ENCODE measurements around the gene SRSF11.
"Not testable (repeated sequence)": the region's sequence is repeated elsewhere in the genome, so short reads cannot be mapped to it uniquely, and the experiment has no call there.

Gene SRSF11

DNA sequence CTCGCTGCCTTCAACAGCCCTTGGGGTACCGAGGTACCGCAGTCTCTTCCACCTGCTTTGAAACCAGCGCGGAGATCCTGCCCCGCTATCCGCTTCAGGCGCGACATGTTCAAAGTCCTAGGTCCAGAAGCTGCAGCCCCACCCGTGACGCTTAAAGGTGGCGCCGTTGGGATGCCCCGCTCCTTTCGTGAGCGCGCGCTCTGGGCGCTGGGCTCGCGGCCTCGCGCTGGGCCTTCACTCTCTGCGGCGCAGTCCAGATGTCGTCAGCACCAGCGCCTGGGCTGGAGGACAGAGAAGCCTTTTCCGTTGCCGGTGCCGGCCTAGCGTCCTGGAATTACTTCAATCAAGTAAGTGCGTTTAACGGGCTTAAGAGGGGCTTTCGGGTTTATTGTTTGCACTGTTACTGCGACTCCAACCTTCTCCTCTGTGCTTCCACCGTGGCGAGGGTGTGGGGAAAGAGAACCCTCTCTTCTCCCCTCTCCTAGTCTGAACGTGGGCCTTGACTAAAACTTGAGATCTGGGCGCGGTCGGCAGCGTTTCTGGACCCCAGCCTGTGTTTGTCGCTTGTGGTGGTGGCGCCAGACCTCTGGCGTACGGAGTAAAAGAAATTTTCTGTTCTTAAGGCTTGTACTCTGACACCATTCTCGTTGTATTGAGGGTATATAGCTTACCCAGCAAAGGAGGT lies 15.6 kb upstream of the SRSF11 start, which contains the start of gene LRRC40:
Gene LRRC40, minus strand, starts transcription at position 146 of the 685 bp plus-strand sequence. Its CDS starts 39 bp downstream, at position 107.
- in situ Hi-C loops (cut with MboI; ENCODE audit: low sequenced_read_pairs, unreplicated experiment): no loop called here
- peak; percentile 92 for DNase-seq (ENCODE audit: low spot score)
- TF ChIP-seq CTCF (IDR thresholded peaks at IDR 0.05; ENCODE audit: borderline replicate concordance, control extremely low read depth, extremely low read depth, insufficient read depth, missing control alignments): no peak

DNA sequence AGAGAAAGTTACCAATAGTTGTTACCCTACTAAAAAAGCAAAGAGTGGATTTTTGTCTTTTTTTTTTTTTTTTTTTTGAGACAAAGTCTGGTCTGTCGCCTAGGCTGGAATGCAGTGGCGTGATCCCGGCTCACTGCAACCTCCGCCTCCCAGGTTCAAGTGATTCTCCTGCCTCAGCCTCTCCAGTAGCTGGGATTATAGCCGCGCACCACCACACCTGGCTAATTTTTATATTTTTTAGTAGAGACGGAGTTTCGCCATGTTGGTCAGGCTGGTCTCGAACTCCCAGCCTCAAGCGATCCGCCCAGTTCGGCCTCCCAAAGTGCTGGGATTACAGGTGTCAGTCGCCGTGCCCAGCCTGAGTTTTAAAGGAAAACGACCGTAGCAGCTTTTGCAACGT lies 14.3 kb upstream of the SRSF11 start:
- in situ Hi-C loops (cut with MboI; ENCODE audit: low sequenced_read_pairs, unreplicated experiment); DNase-seq (ENCODE audit: low spot score): not testable (repeated sequence)

DNA sequence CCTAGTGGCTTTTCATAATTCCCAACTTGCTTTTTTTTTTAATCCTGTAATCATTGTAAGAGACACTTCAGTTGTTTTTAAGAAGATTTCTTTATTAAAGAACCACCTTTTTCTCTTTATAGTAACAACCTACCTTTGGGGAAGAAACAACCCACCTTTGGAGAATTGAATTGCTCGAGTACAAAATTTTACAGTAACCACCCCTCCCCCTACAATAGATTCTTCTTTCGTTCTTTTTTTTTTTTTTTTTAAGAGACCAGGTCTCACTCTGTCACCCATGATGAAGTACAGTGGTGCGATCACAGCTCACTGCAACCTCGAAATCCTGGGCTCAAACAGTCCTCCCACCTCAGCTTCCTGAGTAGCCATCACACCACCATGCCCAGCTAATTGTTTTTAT lies 13.7 kb upstream of the SRSF11 start:
- no peak for DNase-seq (ENCODE audit: low spot score)
- in situ Hi-C loops (cut with MboI; ENCODE audit: low sequenced_read_pairs, unreplicated experiment): no loop called here
- no peak for TF ChIP-seq CTCF (IDR thresholded peaks at IDR 0.05; ENCODE audit: borderline replicate concordance, control extremely low read depth, extremely low read depth, insufficient read depth, missing control alignments)

GRCh38 chr1:70208292-70208691 lies 12.9 kb upstream of the SRSF11 start:
- in situ Hi-C loops (cut with MboI; ENCODE audit: low sequenced_read_pairs, unreplicated experiment): no loop called here
- no peak for TF ChIP-seq CTCF (IDR thresholded peaks at IDR 0.05; ENCODE audit: borderline replicate concordance, control extremely low read depth, extremely low read depth, insufficient read depth, missing control alignments)

GRCh38 chr1:70210820-70211219 lies 10.4 kb upstream of the SRSF11 start:
- in situ Hi-C loops (cut with MboI; ENCODE audit: low sequenced_read_pairs, unreplicated experiment): no loop called here
- DNase-seq (ENCODE audit: low spot score): no peak

More at GRCh38 chr1:70208292-70208691, 12.9 kb upstream of the SRSF11 start:
- no peak for DNase-seq (ENCODE audit: low spot score)

GRCh38 chr1:70211541-70211940 lies 9.6 kb upstream of the SRSF11 start:
- TF ChIP-seq CTCF (IDR thresholded peaks at IDR 0.05; ENCODE audit: borderline replicate concordance, control extremely low read depth, extremely low read depth, insufficient read depth, missing control alignments): no peak
- no peak for DNase-seq (ENCODE audit: low spot score)
- in situ Hi-C loops (cut with MboI; ENCODE audit: low sequenced_read_pairs, unreplicated experiment): no loop called here

More at GRCh38 chr1:70210820-70211219, 10.4 kb upstream of the SRSF11 start:
- no peak for TF ChIP-seq CTCF (IDR thresholded peaks at IDR 0.05; ENCODE audit: borderline replicate concordance, control extremely low read depth, extremely low read depth, insufficient read depth, missing control alignments)

DNA sequence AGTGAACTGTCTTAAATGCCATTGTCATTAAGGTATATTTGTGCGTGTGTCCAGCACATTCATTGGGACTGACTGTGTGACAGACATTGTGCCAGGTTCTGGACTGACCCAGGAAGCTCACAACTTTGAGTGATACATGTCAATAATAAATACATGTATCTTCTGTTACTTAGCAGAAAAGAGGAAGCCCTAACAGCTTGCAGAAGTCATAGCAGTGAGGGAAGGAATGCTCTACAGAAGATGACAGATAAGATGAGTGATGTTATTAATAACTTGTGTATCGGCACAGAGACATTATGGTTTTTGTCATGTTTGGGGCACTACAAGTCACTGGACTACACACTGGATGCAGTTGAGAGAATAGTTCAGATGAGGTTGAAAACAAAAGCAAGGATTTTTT lies 1.2 kb upstream of the SRSF11 start:
- in situ Hi-C loops (cut with MboI; ENCODE audit: low sequenced_read_pairs, unreplicated experiment): no loop called here
- no peak for DNase-seq (ENCODE audit: low spot score)
- TF ChIP-seq CTCF (IDR thresholded peaks at IDR 0.05; ENCODE audit: borderline replicate concordance, control extremely low read depth, extremely low read depth, insufficient read depth, missing control alignments): no peak

All from GM13976 (cell line).